GM19463 (cell line): ENCODE measurements around the gene FLACC1.
A peak's percentile ranks its signal among the peaks of the same experiment; 100 is the strongest.
"Not testable (repeated sequence)": the region's sequence is repeated elsewhere in the genome, so short reads cannot be mapped to it uniquely, and the experiment has no call there.

Source experiments
- ATAC-seq: cut with Tn5 transposase; IDR thresholded peaks from one replicate; pipeline ENCODE4 v1.9.1; 2021; ENCODE audit warnings: mild to moderate bottlenecking, moderate library complexity; ENCODE audit not compliant: unreplicated experiment

Gene FLACC1

DNA sequence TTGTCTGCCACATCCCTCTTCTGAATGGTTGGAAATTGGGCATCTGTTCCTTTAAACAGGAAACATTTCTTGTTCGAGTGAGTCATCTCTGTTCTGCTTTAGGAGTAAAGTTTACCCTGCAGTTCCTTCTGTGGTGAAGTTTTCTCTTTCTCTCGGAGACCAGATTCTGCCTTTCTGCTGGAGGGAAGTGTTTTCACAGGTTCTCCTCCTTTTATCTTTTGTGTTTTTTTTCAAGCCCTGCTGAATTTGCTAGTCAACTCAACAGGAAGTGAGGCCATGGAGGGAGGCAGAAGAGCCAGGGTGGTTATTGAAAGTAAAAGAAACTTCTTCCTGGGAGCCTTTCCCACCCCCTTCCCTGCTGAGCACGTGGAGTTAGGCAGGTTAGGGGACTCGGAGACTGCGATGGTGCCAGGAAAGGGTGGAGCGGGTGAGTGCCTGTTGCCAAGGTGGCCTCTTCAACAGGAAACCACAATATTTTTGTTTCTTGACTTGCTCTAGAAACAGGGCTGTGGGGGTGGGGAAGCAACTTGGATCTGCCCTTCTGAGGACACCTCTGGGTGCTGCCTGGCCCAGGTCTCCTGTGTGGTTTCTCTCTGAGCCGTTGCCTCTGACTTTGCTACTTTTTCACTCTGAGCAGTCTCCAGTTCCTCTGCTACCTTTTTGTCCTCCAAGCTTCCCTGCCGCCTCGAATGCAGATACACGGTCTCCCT, 99.0 kb downstream of the FLACC1 start:
- ATAC-seq: peak; percentile 56

DNA sequence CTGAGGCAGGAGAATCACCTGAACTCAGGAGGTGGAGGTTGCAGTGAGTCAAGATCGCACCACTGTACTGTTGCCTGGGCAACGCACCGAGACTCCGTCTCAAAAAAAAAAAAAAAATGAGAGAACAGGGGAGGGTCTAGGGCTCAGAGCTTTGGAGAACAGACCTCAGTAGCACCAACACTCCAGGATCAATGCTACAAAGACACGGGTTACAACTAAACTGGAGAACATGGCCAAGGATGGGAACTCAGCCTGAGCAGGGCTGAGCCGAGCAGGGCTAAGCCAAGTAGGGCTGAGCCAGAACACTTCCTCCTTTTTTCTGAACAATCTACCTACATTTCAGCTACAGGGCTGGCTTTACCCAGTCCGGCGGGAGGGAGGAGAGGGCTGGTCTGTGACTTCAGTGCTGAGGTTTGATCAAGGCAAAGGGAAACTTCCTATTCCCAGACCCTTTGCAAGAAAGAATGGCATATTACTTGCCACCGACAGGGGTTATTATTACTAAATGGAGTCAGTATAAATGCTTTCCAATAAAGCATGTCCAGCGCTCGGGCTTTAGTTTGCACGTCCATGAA, 99.7 kb downstream of the FLACC1 start:
- ATAC-seq: peak; percentile 46

DNA sequence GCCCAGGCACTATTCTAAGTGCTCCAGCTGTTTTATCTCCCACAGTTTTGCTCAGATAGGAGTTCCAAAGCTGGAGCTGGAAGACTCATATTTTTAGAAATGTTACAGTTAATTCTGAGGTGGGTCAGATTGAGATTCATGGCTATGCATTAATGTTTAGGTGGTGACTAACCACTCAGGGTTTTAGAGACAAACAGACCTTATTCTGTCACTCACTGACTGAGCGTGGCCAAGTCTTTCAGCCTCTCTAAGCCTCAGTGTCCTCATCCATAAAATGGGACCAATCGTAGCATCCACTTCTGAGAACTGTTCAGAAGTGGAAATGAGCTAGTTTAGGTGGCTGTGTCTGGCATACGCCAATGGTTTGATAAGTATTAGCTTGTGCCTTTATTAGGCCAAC, 101.1 kb downstream of the FLACC1 start:
- ATAC-seq: no peak

DNA sequence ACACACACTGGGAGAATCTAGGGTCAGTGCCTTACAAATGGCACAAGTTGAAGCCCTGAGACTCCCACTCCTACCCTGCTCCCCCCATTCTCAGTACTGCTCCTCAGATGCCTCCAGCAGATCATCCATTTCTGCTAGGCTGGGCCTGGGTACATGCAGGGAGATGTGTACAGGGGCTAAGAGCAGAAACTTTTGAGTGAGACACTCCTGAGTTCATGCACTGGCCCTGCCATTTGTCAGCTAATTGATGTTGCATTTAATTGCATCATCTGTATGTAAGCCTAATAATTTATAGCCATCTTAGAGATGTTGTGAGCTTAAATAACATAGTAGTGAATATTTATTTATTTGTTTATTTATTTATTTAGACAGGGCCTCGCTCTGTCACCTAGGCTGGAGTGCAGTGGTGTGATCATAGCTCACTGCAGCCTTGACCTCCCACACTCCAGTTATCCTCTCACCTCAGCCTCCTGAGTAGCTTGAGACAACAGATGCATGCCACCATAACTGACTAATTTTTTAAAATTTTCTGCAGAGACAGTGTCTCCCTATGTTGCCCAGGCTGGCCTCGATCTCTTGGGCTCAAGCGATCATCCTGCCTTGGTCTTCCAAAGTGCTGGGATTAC, 101.6 kb downstream of the FLACC1 start:
- ATAC-seq: no peak

DNA sequence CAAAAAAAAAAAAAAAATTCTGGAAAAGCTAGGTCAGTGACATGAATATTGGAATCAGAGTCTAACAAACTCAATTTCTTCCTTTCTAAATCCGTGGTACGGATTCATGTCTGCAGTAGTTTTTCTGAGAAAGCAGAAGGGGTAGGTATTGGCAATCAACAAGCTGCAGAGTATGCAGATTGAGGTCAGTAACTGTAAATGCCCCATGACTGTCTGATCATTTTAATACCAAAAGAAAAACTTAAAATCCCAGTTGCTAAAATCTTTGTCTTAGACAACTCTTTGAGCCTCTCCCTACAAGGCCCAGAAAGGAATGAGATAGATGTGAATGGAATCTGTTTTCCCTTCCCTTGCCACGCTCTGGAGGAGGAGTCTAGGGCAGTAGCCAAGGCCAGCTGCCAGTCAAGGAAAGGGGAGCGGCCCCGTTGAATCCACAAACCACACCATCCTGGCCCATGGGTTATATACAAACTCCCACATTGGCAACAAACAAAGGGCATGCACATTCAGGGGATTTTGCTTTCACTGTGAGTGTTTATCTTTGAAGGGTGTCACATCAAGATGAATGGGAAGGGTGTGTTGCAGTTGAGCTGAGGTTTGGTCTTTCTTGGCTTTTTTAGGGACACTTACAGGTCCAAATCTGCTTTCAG, 102.9 kb downstream of the FLACC1 start:
- ATAC-seq: no peak

DNA sequence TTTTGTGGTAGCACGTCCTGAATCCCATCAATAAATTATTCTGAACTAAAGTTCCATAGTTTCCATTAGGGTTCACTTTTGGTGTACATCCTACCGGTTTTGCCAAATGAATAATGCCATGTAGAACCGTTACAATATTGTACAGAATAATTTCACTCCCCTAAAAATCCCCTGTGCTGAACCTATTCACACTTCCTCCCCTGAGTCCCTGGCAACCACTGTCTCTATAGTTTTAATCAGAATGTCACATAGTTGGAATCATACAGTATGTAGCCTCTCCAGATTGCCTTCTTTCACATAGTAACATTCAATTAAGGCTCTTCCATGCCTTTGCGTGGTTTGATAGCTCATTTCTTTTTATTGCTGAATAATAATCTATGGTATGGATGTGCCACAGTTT, 106.4 kb downstream of the FLACC1 start:
- ATAC-seq: no peak

DNA sequence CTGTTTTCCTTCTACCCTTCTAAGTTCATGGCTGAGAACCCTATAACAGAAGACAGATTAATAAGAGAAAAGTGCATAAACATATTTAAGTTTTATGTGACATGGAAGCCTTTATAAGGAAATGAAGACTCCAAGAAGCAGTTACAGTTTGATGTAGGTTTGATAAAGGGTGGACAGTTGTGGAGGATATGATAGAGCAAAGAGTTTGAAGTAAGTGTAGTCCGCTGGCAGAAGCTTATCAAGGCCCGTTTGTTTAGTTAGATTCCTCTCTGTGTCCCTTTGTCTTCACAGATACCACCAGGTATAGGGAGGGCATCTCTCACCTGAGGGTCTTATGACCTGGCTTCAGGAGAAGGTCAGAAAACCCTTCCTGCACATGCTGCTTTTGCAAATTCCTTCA, 107.3 kb downstream of the FLACC1 start:
- ATAC-seq: no peak

DNA sequence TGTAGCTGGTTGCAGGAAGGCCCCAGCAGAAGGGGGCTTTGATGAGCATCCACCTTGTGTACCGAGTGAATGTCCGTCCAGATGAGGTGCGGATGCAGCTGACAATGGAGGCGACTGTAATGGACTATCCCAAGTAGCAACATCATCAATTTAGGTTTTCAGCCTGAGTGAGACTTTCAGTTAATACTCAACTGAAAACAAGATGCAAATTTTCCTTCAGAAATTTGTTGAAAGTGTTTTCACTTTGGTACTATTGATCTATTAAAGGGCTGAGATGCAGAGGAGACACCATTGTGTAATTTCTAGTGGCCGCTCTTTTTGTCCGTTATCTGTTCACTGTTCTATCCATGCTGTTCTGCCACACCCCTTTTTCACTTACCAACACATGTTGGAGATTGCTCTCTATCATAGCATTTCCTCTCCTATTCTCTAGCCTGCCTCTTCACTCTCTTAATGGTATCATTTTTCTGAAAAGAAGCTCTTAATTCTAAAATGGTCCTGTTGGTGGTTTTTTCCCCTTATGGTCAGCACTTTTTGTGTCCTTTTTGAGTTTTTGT, 108.8 kb downstream of the FLACC1 start:
- ATAC-seq: no peak

DNA sequence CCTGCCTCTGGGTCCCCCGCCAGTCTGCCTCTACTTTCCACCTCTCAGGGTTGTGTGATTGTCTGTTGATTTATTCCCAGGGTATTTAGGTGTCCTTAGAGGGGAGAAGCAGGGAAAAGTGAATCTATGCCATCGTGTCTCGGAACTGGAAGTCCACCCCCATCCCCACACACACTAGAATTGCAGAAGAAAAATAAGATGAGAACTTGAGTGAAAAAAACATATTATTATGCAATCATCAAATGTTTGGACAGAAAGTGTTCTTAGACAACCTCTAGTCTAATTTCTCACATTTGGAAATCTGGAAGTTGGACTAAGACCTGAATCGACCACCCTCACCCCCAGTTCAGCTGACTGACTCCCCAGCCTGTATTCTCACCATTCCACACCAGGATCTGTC, 110.9 kb downstream of the FLACC1 start:
- no peak for ATAC-seq

DNA sequence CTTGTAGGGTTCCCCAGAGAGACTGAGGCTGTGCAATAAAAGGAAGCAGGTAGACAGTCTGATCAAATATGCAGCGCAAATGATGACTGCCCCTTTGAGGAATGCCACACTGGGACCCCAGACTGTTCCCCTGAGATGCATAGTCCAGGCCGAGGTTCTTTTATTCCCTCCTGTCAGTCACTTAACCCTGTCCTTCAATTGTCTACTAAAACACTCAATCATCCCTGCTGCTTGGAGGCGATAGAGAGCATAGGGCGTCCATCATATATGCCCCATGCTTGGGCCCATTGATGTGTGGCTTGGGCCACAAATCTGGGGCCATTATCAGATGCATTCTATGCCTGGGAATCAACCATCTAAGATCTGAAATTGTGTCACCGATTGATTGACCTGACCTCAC, 112.3 kb downstream of the FLACC1 start:
- ATAC-seq: no peak

DNA sequence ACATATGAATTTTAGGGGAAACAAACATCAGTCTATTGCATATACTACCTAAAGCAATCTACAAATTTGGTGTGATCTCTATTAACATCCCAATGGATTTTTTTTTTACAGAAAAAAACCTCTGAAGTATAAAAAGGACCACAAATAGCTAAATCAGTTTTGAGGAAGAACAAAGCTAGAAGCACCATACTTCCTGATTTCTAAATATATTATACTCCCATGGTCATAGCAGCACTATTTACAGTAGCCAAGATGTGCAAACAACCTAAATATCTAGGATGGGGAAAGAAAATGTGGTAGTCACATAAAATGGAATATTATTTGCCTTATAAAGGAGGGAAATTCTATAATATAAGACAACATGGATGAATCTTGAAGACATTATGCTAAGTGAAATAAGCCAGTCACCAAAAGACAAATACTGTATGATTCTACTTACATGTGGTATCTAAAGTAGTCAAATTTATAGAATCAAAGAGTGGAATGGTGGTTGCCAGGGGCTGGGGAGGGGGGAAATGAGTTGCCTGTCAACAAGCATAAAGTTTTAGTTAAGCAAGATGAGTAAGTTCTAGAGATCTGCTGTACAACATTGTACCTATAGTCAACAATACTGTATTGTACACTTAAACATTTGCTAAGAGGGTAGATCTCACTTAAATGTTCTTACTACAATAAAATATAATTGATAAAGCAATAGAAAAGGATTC, 114.4 kb downstream of the FLACC1 start:
- no peak for ATAC-seq

DNA sequence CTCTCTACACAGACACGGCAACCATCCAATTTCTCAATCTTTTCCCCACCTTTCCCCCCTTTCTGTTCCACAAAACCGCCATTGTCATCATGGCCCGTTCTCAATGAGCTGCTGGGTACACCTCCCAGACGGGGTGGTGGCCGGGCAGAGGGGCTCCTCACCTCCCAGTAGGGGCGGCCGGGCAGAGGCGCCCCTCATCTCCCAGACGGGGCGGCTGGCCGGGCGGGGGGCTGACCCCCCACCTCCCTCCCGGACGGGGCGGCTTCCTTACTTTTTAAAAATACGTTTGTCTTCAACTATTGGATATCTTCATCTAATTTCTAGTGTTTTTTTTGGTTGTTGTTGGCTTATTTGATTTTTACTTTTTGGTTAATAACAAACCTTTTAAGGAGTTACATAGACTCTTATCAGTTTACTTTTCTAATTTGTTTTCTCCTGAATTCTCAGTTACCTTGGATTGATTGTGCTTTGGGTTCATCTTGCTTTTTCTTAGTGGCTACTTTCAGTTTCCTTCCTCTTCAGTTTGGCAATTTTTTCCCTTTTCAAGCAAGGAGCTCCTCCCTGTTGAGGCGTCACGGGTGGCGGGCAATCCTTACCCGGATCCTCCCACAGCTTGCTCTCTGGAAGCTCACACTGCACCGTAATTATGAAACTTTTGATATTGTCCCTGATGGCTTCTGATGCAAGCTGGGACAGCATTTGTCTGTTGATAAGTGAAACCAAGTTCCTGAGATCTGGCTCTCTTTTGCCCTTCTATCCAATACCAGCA, 117.8 kb downstream of the FLACC1 start:
- ATAC-seq: not testable (repeated sequence)
